HEK293 (cell line): Measurements from ENCODE around the gene ABCG1.

ENCODE experiments used
- CTCF ChIA-PET: fragments of 350-600 bp; formaldehyde crosslinking; extraction: SDS; loops from one replicate; lab custom pipeline; 2021; ENCODE audit warnings: antibody characterized with exemption; lab: Yijun Ruan, JAX
- POLR2A ChIA-PET: fragments of 300-600 bp; formaldehyde crosslinking; extraction: SDS; loops from one replicate; lab custom pipeline; 2020; ENCODE audit warnings: antibody characterized with exemption, inconsistent platforms; lab: Yijun Ruan, JAX
- H3K27ac ChIP-seq: fragments of 200-500 bp; sonication (Bioruptor generic); 2 replicates; pipeline ENCODE4 v1.5.1; 2014; ENCODE audit warnings: low read depth, low read length, control low read depth, inconsistent platforms; ENCODE audit errors: extremely low read depth
- H3K36me3 ChIP-seq, 2 experiments: fragments of 200-500 bp in 1 of 2; sonication (Bioruptor generic) in 1 of 2; 1 replicate in 1 of 2; 2 replicates in 1 of 2; pipeline ENCODE4 v1.5.1; 2014 to 2017; ENCODE audit warnings: inconsistent platforms in 2 of 2, low read length in 2 of 2; ENCODE audit not compliant: control insufficient read depth in 2 of 2, insufficient read depth in 1 of 2
- H3K4me1 ChIP-seq: fragments of 200-500 bp; sonication (Bioruptor generic); 2 replicates; pipeline ENCODE4 v1.5.1; 2014; ENCODE audit warnings: mild to moderate bottlenecking, low read length, inconsistent platforms; ENCODE audit not compliant: control insufficient read depth, insufficient read depth
- H3K4me3 ChIP-seq: 2 replicates; pipeline ENCODE4 v1.5.1; 2011; ENCODE audit warnings: low read depth, mild to moderate bottlenecking, control low read depth, low read length, moderate library complexity
- H3K9me3 ChIP-seq: fragments of 200-500 bp; sonication (Bioruptor generic); 2 replicates; pipeline ENCODE4 v1.5.1; 2014; ENCODE audit warnings: low read depth, low read length, inconsistent platforms; ENCODE audit not compliant: control insufficient read depth, insufficient read depth
- IKZF3 ChIP-seq: fragments of 450-650 bp; IDR thresholded peaks from 2 replicates; pipeline ENCODE4 v1.5.0; 2018; ENCODE audit warnings: missing biosample characterization, mild to moderate bottlenecking, missing genetic modification characterization, moderate library complexity
- KLF16 ChIP-seq: fragments of 450-650 bp; formaldehyde crosslinking; IDR thresholded peaks from 2 replicates; pipeline ENCODE4 v1.5.1; 2017; ENCODE audit warnings: missing biosample characterization, missing genetic modification characterization
- KLF17 ChIP-seq: fragments of 450-650 bp; formaldehyde crosslinking; IDR thresholded peaks from 2 replicates; pipeline ENCODE4 v1.5.1; 2016; ENCODE audit warnings: missing biosample characterization, missing genetic modification characterization
- KLF7 ChIP-seq: fragments of 450-650 bp; formaldehyde crosslinking; IDR thresholded peaks from 2 replicates; pipeline ENCODE4 v1.5.1; 2016; ENCODE audit warnings: missing biosample characterization, missing genetic modification characterization, borderline replicate concordance
- KLF9 ChIP-seq: fragments of 450-650 bp; formaldehyde crosslinking; IDR thresholded peaks from 2 replicates; pipeline ENCODE4 v1.5.1; 2016; ENCODE audit warnings: missing biosample characterization, missing genetic modification characterization, low read depth
- SETDB1 ChIP-seq: IDR thresholded peaks from one replicate; pipeline ENCODE4 v1.6.1; 2017; ENCODE audit warnings: mild to moderate bottlenecking, low read length, moderate library complexity, mixed read lengths; ENCODE audit not compliant: insufficient read length
- SP7 ChIP-seq: fragments of 450-650 bp; formaldehyde crosslinking; IDR thresholded peaks from 2 replicates; pipeline ENCODE4 v1.5.1; 2016; ENCODE audit warnings: missing biosample characterization, missing genetic modification characterization
- TRIM28 ChIP-seq: IDR thresholded peaks from 2 replicates; pipeline ENCODE4 v1.6.1; 2011; ENCODE audit warnings: low read length, control low read depth, borderline replicate concordance
- ZNF10 ChIP-seq: fragments of 450-650 bp; formaldehyde crosslinking; IDR thresholded peaks from 2 replicates; pipeline ENCODE4 v1.5.1; 2017; ENCODE audit warnings: missing biosample characterization, missing genetic modification characterization
- ZNF114 ChIP-seq: fragments of 450-650 bp; formaldehyde crosslinking; IDR thresholded peaks from 2 replicates; pipeline ENCODE4 v1.5.0; 2017; ENCODE audit warnings: missing biosample characterization, missing genetic modification characterization
- ZNF132 ChIP-seq: fragments of 450-650 bp; formaldehyde crosslinking; IDR thresholded peaks from 2 replicates; pipeline ENCODE4 v1.5.1; 2017; ENCODE audit warnings: missing biosample characterization, missing genetic modification characterization, borderline replicate concordance
- ZNF280D ChIP-seq: fragments of 450-650 bp; formaldehyde crosslinking; IDR thresholded peaks from 2 replicates; pipeline ENCODE4 v1.5.1; 2016; ENCODE audit warnings: missing biosample characterization, missing genetic modification characterization
- ZNF311 ChIP-seq: fragments of 450-650 bp; formaldehyde crosslinking; IDR thresholded peaks from 2 replicates; pipeline ENCODE4 v1.5.1; 2017; ENCODE audit warnings: missing biosample characterization, missing genetic modification characterization, borderline replicate concordance
- ZNF416 ChIP-seq: fragments of 450-650 bp; formaldehyde crosslinking; IDR thresholded peaks from 2 replicates; pipeline ENCODE4 v1.5.1; 2016; ENCODE audit warnings: missing biosample characterization, missing genetic modification characterization
- ZNF518A ChIP-seq: fragments of 450-650 bp; formaldehyde crosslinking; conservative IDR thresholded peaks from 2 replicates; pipeline ENCODE4 v1.5.1; 2016; ENCODE audit warnings: low read depth, missing biosample characterization, missing genetic modification characterization
- ZNF571 ChIP-seq: fragments of 450-650 bp; formaldehyde crosslinking; IDR thresholded peaks from 2 replicates; pipeline ENCODE4 v1.5.0; 2017; ENCODE audit warnings: missing biosample characterization, missing genetic modification characterization
- ZNF624 ChIP-seq: fragments of 450-650 bp; formaldehyde crosslinking; IDR thresholded peaks from 2 replicates; pipeline ENCODE4 v1.5.1; 2017; ENCODE audit warnings: missing biosample characterization, missing genetic modification characterization
- ZNF645 ChIP-seq: fragments of 450-650 bp; formaldehyde crosslinking; IDR thresholded peaks from 2 replicates; pipeline ENCODE4; 2016; ENCODE audit warnings: missing biosample characterization, missing genetic modification characterization
- TF ChIP-seq, protein P1 (sequence below): fragments of 450-650 bp; formaldehyde crosslinking; IDR thresholded peaks from 2 replicates; pipeline ENCODE4 v1.5.1; 2016; ENCODE audit warnings: missing biosample characterization, missing genetic modification characterization

Gene ABCG1

GRCh38 chr21:42290505-42290904 lies 71.6 kb downstream of the ABCG1 start (continued):
- TF ChIP-seq ZNF280D (tag by site-specific recombination) (no peak), ZNF645 (tag by site-specific recombination) (no peak), SETDB1 (no peak)

DNA sequence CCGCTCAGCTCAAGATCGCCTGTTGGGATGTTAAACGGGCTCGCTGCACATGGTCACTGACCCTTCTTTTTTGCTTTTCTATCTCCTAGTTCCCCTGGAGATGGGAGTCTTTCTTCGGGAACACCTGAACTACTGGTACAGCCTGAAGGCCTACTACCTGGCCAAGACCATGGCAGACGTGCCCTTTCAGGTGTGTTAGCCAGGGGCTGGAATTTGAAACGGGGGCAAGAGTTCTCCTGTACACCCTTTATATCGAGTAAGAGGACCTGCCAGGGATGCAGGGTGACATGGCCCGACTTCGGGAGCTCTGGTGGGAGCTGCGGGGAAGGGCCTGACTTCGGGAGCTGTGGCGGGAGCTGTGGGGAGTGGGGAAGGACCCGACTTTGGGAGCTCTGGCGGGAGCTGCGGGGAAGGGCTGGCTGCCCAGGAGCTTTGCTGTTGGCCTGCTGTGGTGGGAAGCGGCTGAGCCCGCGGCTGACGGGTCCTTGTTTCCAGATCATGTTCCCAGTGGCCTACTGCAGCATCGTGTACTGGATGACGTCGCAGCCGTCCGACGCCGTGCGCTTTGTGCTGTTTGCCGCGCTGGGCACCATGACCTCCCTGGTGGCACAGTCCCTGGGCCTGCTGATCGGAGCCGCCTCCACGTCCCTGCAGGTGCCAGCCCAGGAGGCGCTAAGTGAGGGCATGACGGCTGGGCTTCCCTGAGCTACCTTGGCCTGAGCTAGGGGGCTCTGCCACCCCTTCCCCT lies 72.2 kb downstream of the ABCG1 start:
- H3K4me1 ChIP-seq = no peaks in the 10 kb centered on the region
- POLR2A ChIA-PET = no interaction called here
- CTCF ChIA-PET = interaction anchor here (1.0 to 1.8 kb wide), 3 partner anchors 18 to 146 kb away, joined by 3 to 6 read pairs (median 5); no protein-coding TSS in a partner anchor
- TF ChIP-seq ZNF132 (tag by site-specific recombination) = no peak
- no peak for TF ChIP-seq IKZF3 (tag by site-specific recombination)
- TF ChIP-seq ZNF571 = no peak
- no peak for TF ChIP-seq ZNF114 (tag by site-specific recombination)
- TF ChIP-seq ZNF518A = no peak
- no peak for TF ChIP-seq KLF16 (tag by site-specific recombination)
- no peak for TF ChIP-seq ZNF416 (tag by site-specific recombination)
- no peak for TF ChIP-seq ZNF10 (tag by site-specific recombination)
- TF ChIP-seq, protein P1, sequence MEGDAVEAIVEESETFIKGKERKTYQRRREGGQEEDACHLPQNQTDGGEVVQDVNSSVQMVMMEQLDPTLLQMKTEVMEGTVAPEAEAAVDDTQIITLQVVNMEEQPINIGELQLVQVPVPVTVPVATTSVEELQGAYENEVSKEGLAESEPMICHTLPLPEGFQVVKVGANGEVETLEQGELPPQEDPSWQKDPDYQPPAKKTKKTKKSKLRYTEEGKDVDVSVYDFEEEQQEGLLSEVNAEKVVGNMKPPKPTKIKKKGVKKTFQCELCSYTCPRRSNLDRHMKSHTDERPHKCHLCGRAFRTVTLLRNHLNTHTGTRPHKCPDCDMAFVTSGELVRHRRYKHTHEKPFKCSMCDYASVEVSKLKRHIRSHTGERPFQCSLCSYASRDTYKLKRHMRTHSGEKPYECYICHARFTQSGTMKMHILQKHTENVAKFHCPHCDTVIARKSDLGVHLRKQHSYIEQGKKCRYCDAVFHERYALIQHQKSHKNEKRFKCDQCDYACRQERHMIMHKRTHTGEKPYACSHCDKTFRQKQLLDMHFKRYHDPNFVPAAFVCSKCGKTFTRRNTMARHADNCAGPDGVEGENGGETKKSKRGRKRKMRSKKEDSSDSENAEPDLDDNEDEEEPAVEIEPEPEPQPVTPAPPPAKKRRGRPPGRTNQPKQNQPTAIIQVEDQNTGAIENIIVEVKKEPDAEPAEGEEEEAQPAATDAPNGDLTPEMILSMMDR (tag by site-specific recombination) = no peak
- no peak for TF ChIP-seq TRIM28
- no peak for TF ChIP-seq SP7 (tag by site-specific recombination)
- TF ChIP-seq ZNF280D (tag by site-specific recombination) = no peak
- TF ChIP-seq ZNF311 = no peak
- TF ChIP-seq KLF9 (tag by site-specific recombination) = no peak
- TF ChIP-seq KLF7 (tag by site-specific recombination) = no peak
- TF ChIP-seq ZNF624 (tag by site-specific recombination) = no peak
- TF ChIP-seq KLF17 (tag by site-specific recombination) = no peak

More for the DNA sequence above, 72.2 kb downstream of the ABCG1 start:
- Histone ChIP-seq H3K4me3 (no peak overlapping the region), H3K27ac (no peak overlapping the region), H3K36me3 (peaks cover 0 to 13% of the 10 kb centered on the region in 2 experiments; a peak in 2 of 3 replicates), H3K9me3 (no peaks in the 10 kb centered on the region)
